G401 (cell line): ENCODE data around the gene MRPL47. TPM values are rescaled to one million over a fixed set of nuclear protein-coding genes. Genes with fewer than 3 reads are reported as not detected.

Source experiments
- total RNA-seq: library from RNA; depleted of rRNA; stranded (reverse); fragments of >200 nt; shearing (Covaris generic); gene quantifications from 2 replicates; pipeline ENCODE4 v1.2.3, GENCODE V29; 2014; rRNA removed

Gene MRPL47
- total RNA-seq, 1 experiment from 2014 or later, result 115 TPM

Other genes starting within 250 kb of the MRPL47 start
- 36.4 and 54.4 TPM in 2 replicates for gene GNB4, start 153.2 kb downstream of the MRPL47 start, total RNA-seq
- 84.7 and 120 TPM in 2 replicates for gene ACTL6A, start 41.7 kb downstream of the MRPL47 start, total RNA-seq
- gene NDUFB5, start 156 bp upstream of the MRPL47 start, total RNA-seq, result 241 and 256 TPM in 2 replicates
- gene USP13, start 48.4 kb upstream of the MRPL47 start, total RNA-seq, result 13.3 and 14.0 TPM in 2 replicates